Fibroblast of lung (primary cell): ENCODE measurements around the gene SYVN1. TPM values are rescaled to one million over a fixed set of nuclear protein-coding genes. Genes with fewer than 3 reads are reported as not detected.

ENCODE experiments used
- DNase-seq, 2 donors: peaks; one replicate each; pipeline versions ENCODE4 v3.0.0 to v3.0.0-alpha.2; 2010; ENCODE audit warnings: low read depth in 2 of 2
- H2AFZ ChIP-seq: 2 replicates; pipeline ENCODE4 v1.5.1; 2012; ENCODE audit warnings: low read length, control low read depth, inconsistent platforms
- H3K27ac ChIP-seq: 2 replicates; pipeline ENCODE4 v1.5.1; 2011; ENCODE audit warnings: low read length, control low read depth; ENCODE audit not compliant: insufficient read depth
- H3K27me3 ChIP-seq: 2 replicates; pipeline ENCODE4 v1.5.1; 2011; ENCODE audit warnings: mild to moderate bottlenecking, low read length; ENCODE audit not compliant: control insufficient read depth, insufficient read depth
- H3K36me3 ChIP-seq: 2 replicates; pipeline ENCODE4 v1.5.1; 2011; ENCODE audit warnings: low read length; ENCODE audit not compliant: control insufficient read depth, insufficient read depth
- H3K4me1 ChIP-seq: 2 replicates; pipeline ENCODE4 v1.5.1; 2011; ENCODE audit warnings: low read length; ENCODE audit not compliant: control insufficient read depth, insufficient read depth; ENCODE audit errors: extremely low read depth
- H3K4me2 ChIP-seq: 2 replicates; pipeline ENCODE4 v1.5.1; 2011; ENCODE audit warnings: low read length, control low read depth; ENCODE audit not compliant: insufficient read depth; ENCODE audit errors: extremely low read depth
- H3K4me3 ChIP-seq, 4 experiments: fragments of 200-600 bp in 1 of 4; sonication (generic) in 1 of 4; replicated peaks in 1 of 4; 2 replicates each; pipeline ENCODE4 v1.5.1; 2011 to 2016; ENCODE audit warnings: low read length in 4 of 4, low read depth in 3 of 4, mild to moderate bottlenecking in 3 of 4, control low read depth in 2 of 4, inconsistent platforms in 1 of 4, mixed read lengths in 1 of 4; ENCODE audit not compliant: insufficient read depth in 1 of 4; ENCODE audit errors: control extremely low read depth in 1 of 4
- H3K79me2 ChIP-seq: 2 replicates; pipeline ENCODE4 v1.5.1; 2012; ENCODE audit warnings: mild to moderate bottlenecking, low read length, inconsistent platforms; ENCODE audit not compliant: control insufficient read depth, insufficient read depth
- H3K9ac ChIP-seq: 2 replicates; pipeline ENCODE4 v1.5.1; 2011; ENCODE audit warnings: mild to moderate bottlenecking, low read length, control low read depth; ENCODE audit not compliant: insufficient read depth
- H3K9me3 ChIP-seq: 2 replicates; pipeline ENCODE4 v1.5.1; 2012; ENCODE audit warnings: low read depth, low read length; ENCODE audit not compliant: control insufficient read depth, insufficient read depth
- H4K20me1 ChIP-seq: 2 replicates; pipeline ENCODE4 v1.5.1; 2011; ENCODE audit warnings: low read length; ENCODE audit not compliant: control insufficient read depth, insufficient read depth; ENCODE audit errors: extremely low read depth
- EZH2 ChIP-seq: IDR thresholded peaks from 2 replicates; pipeline ENCODE4 v1.5.1; 2012; ENCODE audit warnings: low read length, control low read depth, mild to moderate bottlenecking; ENCODE audit errors: missing control alignments
- polyA plus RNA-seq, 2 donors: library from polyadenylated mRNA; depleted of rRNA in 1 of 2; stranded (reverse) in 1 of 2; unstranded in 1 of 2; fragments of >200 nt; gene quantifications; 2 replicates each; pipeline ENCODE4 v1.2.1, GENCODE V29; 2011 to 2012; ENCODE audit warnings: missing spikeins in 1 of 2
- total RNA-seq: library from RNA; depleted of rRNA; stranded (reverse); fragments of >200 nt; gene quantifications from 2 replicates; pipeline ENCODE4 v1.2.1, GENCODE V29; 2014
- TF ChIP-seq, protein P1 (sequence below), 2 donors: IDR thresholded peaks in 1 of 2; conservative IDR thresholded peaks in 1 of 2; 1 replicate in 1 of 2; 2 replicates in 1 of 2; pipeline ENCODE4 v1.5.1; 2011 to 2012; ENCODE audit warnings: low read length in 2 of 2, control low read depth in 1 of 2, inconsistent platforms in 1 of 2, low read depth in 1 of 2, mild to moderate bottlenecking in 1 of 2

The SYVN1 gene
- total and polyA plus RNA-seq, 2 donors (not counting 1 experiment from before 2014, with no cell fraction given): 15.5 to 25.2 TPM

DNA sequence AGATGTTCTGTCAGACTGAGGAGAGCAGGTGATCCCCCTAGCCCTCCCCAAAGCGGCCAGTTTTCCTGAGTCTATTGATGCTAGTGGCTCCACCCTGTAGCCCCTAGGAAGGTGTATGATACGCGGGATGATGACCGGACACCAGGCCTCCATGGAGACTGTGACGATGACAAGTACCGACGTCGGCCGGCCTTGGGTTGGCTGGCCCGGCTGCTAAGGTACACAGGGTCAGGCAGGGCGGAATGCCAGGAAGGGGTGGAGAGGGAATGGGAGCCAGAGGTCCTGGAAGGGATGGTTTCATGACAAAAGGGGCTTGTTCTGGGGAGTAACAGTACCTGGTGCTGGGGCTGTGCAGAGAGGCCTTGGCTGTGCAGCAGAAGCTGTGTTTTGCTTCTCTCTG lies 47.1 kb downstream of the SYVN1 start:
- no peak overlapping the region for H2AFZ ChIP-seq
- no peak overlapping the region for H3K9ac ChIP-seq
- no peak overlapping the region for H3K4me3 ChIP-seq
- no peaks in the 10 kb centered on the region for H3K9me3 ChIP-seq
- peaks cover 11% of the 10 kb centered on the region for H3K4me1 ChIP-seq
- DNase-seq: no peak
- TF ChIP-seq EZH2: no peak
- TF ChIP-seq, protein P1, sequence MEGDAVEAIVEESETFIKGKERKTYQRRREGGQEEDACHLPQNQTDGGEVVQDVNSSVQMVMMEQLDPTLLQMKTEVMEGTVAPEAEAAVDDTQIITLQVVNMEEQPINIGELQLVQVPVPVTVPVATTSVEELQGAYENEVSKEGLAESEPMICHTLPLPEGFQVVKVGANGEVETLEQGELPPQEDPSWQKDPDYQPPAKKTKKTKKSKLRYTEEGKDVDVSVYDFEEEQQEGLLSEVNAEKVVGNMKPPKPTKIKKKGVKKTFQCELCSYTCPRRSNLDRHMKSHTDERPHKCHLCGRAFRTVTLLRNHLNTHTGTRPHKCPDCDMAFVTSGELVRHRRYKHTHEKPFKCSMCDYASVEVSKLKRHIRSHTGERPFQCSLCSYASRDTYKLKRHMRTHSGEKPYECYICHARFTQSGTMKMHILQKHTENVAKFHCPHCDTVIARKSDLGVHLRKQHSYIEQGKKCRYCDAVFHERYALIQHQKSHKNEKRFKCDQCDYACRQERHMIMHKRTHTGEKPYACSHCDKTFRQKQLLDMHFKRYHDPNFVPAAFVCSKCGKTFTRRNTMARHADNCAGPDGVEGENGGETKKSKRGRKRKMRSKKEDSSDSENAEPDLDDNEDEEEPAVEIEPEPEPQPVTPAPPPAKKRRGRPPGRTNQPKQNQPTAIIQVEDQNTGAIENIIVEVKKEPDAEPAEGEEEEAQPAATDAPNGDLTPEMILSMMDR (conservative IDR thresholded peaks at IDR 0.05 in 1 of 2, IDR thresholded peaks at IDR 0.05 in 1 of 2; ENCODE audit: low read depth in 1 of 2, low read length in 2 of 2): no peak
- H3K4me2 ChIP-seq: no peak overlapping the region
- peaks cover 21% of the 10 kb centered on the region for H3K36me3 ChIP-seq
- no peaks in the 10 kb centered on the region for H3K27me3 ChIP-seq
- no peak overlapping the region for H3K27ac ChIP-seq
- H3K79me2 ChIP-seq: peaks cover 27% of the 10 kb centered on the region
- H4K20me1 ChIP-seq: no peaks in the 10 kb centered on the region

GRCh38 chr11:65086809-65087208 lies 47.5 kb downstream of the SYVN1 start:
- Histone ChIP-seq H3K9ac (no peak overlapping the region), H3K4me3 (no peak overlapping the region), H3K79me2 (peaks cover 30% of the 10 kb centered on the region), H2AFZ (no peak overlapping the region), H3K4me1 (peaks cover 11% of the 10 kb centered on the region), H3K27ac (no peak overlapping the region), H4K20me1 (no peaks in the 10 kb centered on the region), H3K36me3 (peaks cover 21% of the 10 kb centered on the region), H3K4me2 (no peak overlapping the region), H3K9me3 (no peaks in the 10 kb centered on the region), H3K27me3 (no peaks in the 10 kb centered on the region)
- DNase-seq: no peak
- TF ChIP-seq, protein P1 (conservative IDR thresholded peaks at IDR 0.05 in 1 of 2, IDR thresholded peaks at IDR 0.05 in 1 of 2; ENCODE audit: low read depth in 1 of 2, low read length in 2 of 2): no peak
- no peak for TF ChIP-seq EZH2

DNA sequence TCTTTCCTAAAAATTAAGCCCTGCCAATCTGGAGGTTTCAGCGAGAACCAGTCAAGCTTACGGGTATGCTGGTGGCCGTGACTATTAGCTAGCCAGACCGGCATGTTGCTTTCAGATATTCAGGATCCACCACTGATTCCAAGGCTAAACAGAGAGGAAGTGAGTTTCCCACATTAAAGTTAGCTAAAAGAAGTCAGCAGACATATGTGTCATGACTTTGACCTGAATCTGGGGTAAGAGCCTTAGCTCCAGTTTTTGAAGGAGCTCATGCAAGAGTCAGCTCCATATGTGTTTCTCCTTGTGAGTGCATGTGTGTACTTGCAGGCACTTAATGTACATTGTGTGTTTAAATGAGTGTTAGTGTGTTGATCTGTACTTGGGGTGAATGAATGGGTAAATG lies 48.9 kb downstream of the SYVN1 start:
- peaks cover 38% of the 10 kb centered on the region for H3K79me2 ChIP-seq
- peak overlapping the region in 2 of 4 experiments; percentile 90 to 91 for H3K4me3 ChIP-seq
- peak overlapping the region; percentile 59 for H3K4me2 ChIP-seq
- H3K9me3 ChIP-seq: no peaks in the 10 kb centered on the region
- no peak overlapping the region for H2AFZ ChIP-seq
- no peaks in the 10 kb centered on the region for H4K20me1 ChIP-seq
- TF ChIP-seq, protein P1 (conservative IDR thresholded peaks at IDR 0.05 in 1 of 2, IDR thresholded peaks at IDR 0.05 in 1 of 2; ENCODE audit: low read depth in 1 of 2, low read length in 2 of 2): no peak
- TF ChIP-seq EZH2: no peak
- H3K4me1 ChIP-seq: peaks cover 11% of the 10 kb centered on the region
- no peak for DNase-seq
- H3K9ac ChIP-seq: no peak overlapping the region
- no peaks in the 10 kb centered on the region for H3K27me3 ChIP-seq
- peaks cover 21% of the 10 kb centered on the region for H3K36me3 ChIP-seq
- no peak overlapping the region for H3K27ac ChIP-seq
